A549 treated with CORT108297 at 1 μM for 4 hours (cell line): ENCODE results near the gene CEP85L. TPM values are rescaled to one million over a fixed set of nuclear protein-coding genes. Genes with fewer than 3 reads are reported as not detected.

Source experiments
- total RNA-seq: library from RNA; stranded (reverse); fragments of 200-300 nt; extraction: Qiagen RNA extraction; gene quantifications from 5 replicates; pipeline ENCODE4 v1.2.3, GENCODE V29; 2022

The CEP85L gene
- total RNA-seq: 0.97 to 1.8 TPM (median 1.6 TPM) in 5 replicates

GRCh38 chr6:118651282-118652050 lies at the start of gene CEP85L:
Gene CEP85L (minus strand): TSS chr6:118651591. CDS start chr6:118651269, 322 bp downstream.

GRCh38 chr6:118548136-118548535 lies 103.3 kb downstream of the CEP85L start, which contains the start of gene PLN:
Gene PLN (plus strand): TSS chr6:118548296. CDS start chr6:118558922, 10,626 bp downstream.

Other genes with a start within 250 kb of the CEP85L start
- gene PLN, start 103.3 kb downstream of the CEP85L start, total RNA-seq: not detected in 5 replicates
- gene ASF1A, start 242.6 kb upstream of the CEP85L start, total RNA-seq: 9.4 to 10.9 TPM (median 9.4 TPM) in 5 replicates